Spleen (tissue), 11 donors: ENCODE results near the gene C1orf174. TPM values are rescaled to one million over a fixed set of nuclear protein-coding genes. Genes with fewer than 3 reads are reported as not detected.

Source experiments
- DNase-seq: peaks from one replicate; pipeline ENCODE4 v3.0.0-alpha.2; 2020
- H3K27ac ChIP-seq, 8 donors: fragments of 200-600 bp; sonication (generic) in 7 of 8; 1 replicate in 4 of 8; 2 replicates in 4 of 8; pipeline versions ENCODE4 v1.5.0 to v1.8.0; 2016 to 2021; ENCODE audit warnings: inconsistent platforms in 4 of 8, mild to moderate bottlenecking in 4 of 8, moderate library complexity in 1 of 8
- H3K27me3 ChIP-seq, 7 donors: fragments of 200-600 bp; sonication (generic) in 6 of 7; replicated peaks in 1 of 7; 1 replicate in 4 of 7; 2 replicates in 3 of 7; pipeline versions ENCODE4 v1.5.0 to v1.8.0; 2016 to 2021; ENCODE audit warnings: inconsistent platforms in 3 of 7, mild to moderate bottlenecking in 1 of 7
- H3K36me3 ChIP-seq, 6 donors: fragments of 200-600 bp; sonication (generic) in 5 of 6; 1 replicate in 4 of 6; 2 replicates in 2 of 6; pipeline versions ENCODE4 v1.5.0 to v1.8.0; 2016 to 2021; ENCODE audit warnings: inconsistent platforms in 2 of 6
- H3K4me1 ChIP-seq, 6 donors: fragments of 200-600 bp; sonication (generic) in 5 of 6; 1 replicate in 3 of 6; 2 replicates in 3 of 6; pipeline versions ENCODE4 v1.5.0 to v1.8.0; 2016 to 2021; ENCODE audit warnings: inconsistent platforms in 3 of 6
- H3K4me3 ChIP-seq, 8 donors: fragments of 200-600 bp; sonication (generic) in 7 of 8; 1 replicate in 4 of 8; 2 replicates in 4 of 8; pipeline versions ENCODE4 v1.5.0 to v1.8.0; 2016 to 2021; ENCODE audit warnings: inconsistent platforms in 4 of 8, mild to moderate bottlenecking in 4 of 8, moderate library complexity in 2 of 8
- H3K9me3 ChIP-seq, 8 donors: fragments of 200-600 bp; sonication (generic) in 7 of 8; 1 replicate in 4 of 8; 2 replicates in 4 of 8; pipeline versions ENCODE4 v1.5.0 to v1.8.0; 2016 to 2021; ENCODE audit warnings: inconsistent platforms in 4 of 8
- CTCF ChIP-seq, 11 experiments: fragments of 200-600 bp in 7 of 11; fragments of 450-650 bp in 4 of 11; sonication (generic) in 4 of 11; IDR thresholded peaks in 8 of 11; conservative IDR thresholded peaks in 3 of 11; 1 replicate in 7 of 11; 2 replicates in 4 of 11; pipeline versions ENCODE4 v1.4.0 to v1.8.0; 2016 to 2021; ENCODE audit warnings: antibody characterized with exemption in 11 of 11, inconsistent platforms in 4 of 11, mild to moderate bottlenecking in 1 of 11
- POLR2A ChIP-seq, 3 donors: fragments of 450-650 bp; IDR thresholded peaks; one replicate each; pipeline ENCODE4 v1.5.1; 2017; ENCODE audit warnings: antibody characterized with exemption in 3 of 3, mild to moderate bottlenecking in 1 of 3
- POLR2AphosphoS5 ChIP-seq, 3 donors: sonication (generic); formaldehyde crosslinking; IDR thresholded peaks; one replicate each; pipeline ENCODE4 v1.5.1; 2017; ENCODE audit warnings: antibody characterized with exemption in 3 of 3
- WGBS, 5 donors: extraction: QIAGEN DNeasy Blood & Tissue Kit in 3 of 5; methylation state at CpG; one replicate each; pipeline versions ENCODE4 v1.1.5 to v1.1.7; 2013 to 2018; 5-methylcytosine and 5-hydroxymethylcytosine counted together
- intact Hi-C: fragments of 100-400 bp; cut with DNase I; formaldehyde crosslinking; loops from one replicate; pipeline ENCODE4 v1.15.0; 2023; ENCODE audit warnings: low total_unique reads
- polyA plus RNA-seq, 3 donors: library from polyadenylated mRNA; stranded (reverse); fragments of 200-250 nt; gene quantifications; one replicate each; pipeline ENCODE4 v1.2.1, GENCODE V29; 2013
- total RNA-seq, 7 donors: library from RNA; depleted of rRNA in 3 of 7; stranded (reverse); fragments of >200 nt in 3 of 7; fragmentation: NEBNext Ultra II Directional in 4 of 7; extraction: Animal tissue kit (Norgen Biotek cat#: 25700) in 4 of 7; gene quantifications; one replicate each; pipeline versions ENCODE4 v1.1.0 to v1.2.1, GENCODE V29; 2016 to 2021
- donor health status: healthy with polysubstance abuse.
- donor health status: DM: no; HTN: no; CAD: no; lungs with moderate emphysema.
- donor health status: DM: no; HTN: no; CAD: no.
- donor health status: Bipolar disorder and iron deficiency.
- donor health status: healthy.
- donor health status: DM: no; HTN: no; CAD: no.
- donor health status: DM: yes; HTN: yes; CAD: no.

C1orf174 gene
- total and polyA plus RNA-seq, 10 donors, result 14.9 to 34.5 (median 21.8) TPM

DNA sequence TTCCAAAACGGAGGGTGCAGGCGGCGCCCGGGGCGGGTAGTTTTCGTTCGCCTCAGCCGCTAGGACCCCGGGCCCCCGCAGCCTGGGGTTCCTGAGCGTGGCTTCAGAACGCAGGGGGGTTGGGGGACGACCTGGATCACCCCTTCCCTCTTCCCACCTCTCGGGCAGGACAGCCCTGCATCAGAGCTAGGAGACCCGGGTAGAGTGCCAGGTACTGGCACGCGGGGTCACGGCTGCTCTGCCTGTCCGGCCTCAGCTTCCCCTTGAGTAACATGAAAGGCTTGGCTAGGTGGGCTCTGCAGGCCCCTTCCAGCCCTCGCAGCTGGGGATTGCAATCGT lies 42.3 kb downstream of the C1orf174 start:
- no peaks in the 10 kb centered on the region for H3K27me3 ChIP-seq
- WGBS, 5 donors, result 8 to 21% (median 12%) methylated on average over 3 to 21 of the region's 21 CpGs
- peaks cover 0 to 8% (median 0%) of the 10 kb centered on the region in 6 donors for H3K36me3 ChIP-seq
- peaks cover 12 to 35% (median 30%) of the 10 kb centered on the region in 6 donors for H3K4me1 ChIP-seq
- no peak for DNase-seq
- no peak for TF ChIP-seq CTCF (IDR thresholded peaks at IDR 0.05 in 8 of 11, conservative IDR thresholded peaks at IDR 0.05 in 3 of 11)
- no peak for TF ChIP-seq POLR2AphosphoS5 (IDR thresholded peaks at IDR 0.05)
- no peak for TF ChIP-seq POLR2A (IDR thresholded peaks at IDR 0.05)
- H3K27ac ChIP-seq, result peak overlapping the region; percentile 74 to 92 (median 86)
- intact Hi-C loops, result no loop called here
- no peaks in the 10 kb centered on the region for H3K9me3 ChIP-seq
- peak overlapping the region; percentile 68 to 98 (median 86) for H3K4me3 ChIP-seq

DNA sequence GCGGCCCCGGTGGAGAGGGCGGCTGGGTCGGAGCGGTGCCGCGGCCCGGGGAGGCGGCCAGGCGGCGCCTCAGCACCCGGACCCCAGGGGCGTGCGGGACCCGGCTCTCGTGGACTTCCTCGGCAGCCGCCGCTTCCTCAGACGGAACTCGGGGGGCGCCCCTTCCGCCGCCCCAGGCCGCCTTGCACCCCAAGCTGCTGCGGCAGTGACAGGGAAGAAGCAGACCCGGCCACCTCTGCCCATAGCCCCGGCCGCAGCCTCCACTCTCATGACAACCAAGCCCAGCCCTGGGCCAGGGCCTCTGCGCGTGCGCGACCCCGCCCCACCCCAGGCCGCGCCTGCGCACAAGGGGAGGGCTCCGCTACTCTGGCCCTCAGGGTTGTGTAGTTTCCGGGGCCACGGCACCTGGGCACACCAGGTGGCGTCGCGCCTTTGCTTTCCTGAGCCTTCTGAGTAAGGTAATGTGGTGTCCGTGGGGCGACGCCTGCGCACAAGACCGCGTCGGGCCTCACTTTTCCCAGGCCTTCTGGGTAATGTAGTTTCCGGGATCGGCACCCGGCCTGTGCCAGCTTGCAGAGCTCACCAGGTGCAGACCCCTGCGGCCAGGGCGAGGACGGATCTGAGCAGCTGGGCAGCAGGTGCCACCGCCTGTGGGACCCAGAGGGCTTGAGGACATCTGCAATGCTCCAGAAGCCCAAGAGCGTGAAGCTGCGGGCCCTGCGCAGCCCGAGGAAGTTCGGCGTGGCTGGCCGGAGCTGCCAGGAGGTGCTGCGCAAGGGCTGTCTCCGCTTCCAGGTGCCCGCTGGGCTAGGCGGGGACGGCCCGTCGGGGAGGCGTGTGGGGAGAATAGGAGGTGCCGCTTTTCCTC lies 42.9 kb downstream of the C1orf174 start, which contains the start of the genes CEP104 and DFFB:
CEP104 (minus strand) TSS at position 289 of the 868 bp plus-strand sequence. CDS start 4,804 bp downstream, outside the sequence.
DFFB (plus strand) TSS at position 554 of the 868 bp plus-strand sequence; CDS start at position 682, 128 bp downstream.
- Histone ChIP-seq H3K4me1 (peaks cover 12 to 35% (median 30%) of the 10 kb centered on the region in 6 donors), H3K27me3 (no peaks in the 10 kb centered on the region), H3K9me3 (no peaks in the 10 kb centered on the region), H3K36me3 (peaks cover 0 to 12% (median 3%) of the 10 kb centered on the region in 6 donors), H3K4me3 (peak within 1 kb of the TSS; percentile 68 to 98 (median 86)), H3K27ac (peak within 1 kb of the TSS; percentile 74 to 92 (median 86))
- 0 to 1% (median 0%) methylated on average over 15 to 73 of the region's 73 CpGs for WGBS, 5 donors
- intact Hi-C loops, result no loop called here
- peak; percentile 98 for DNase-seq
- TF ChIP-seq CTCF (IDR thresholded peaks at IDR 0.05 in 8 of 11, conservative IDR thresholded peaks at IDR 0.05 in 3 of 11), result peak in 10 of 11 experiments; percentile 18 to 76 (median 61)
- TF ChIP-seq POLR2AphosphoS5 (IDR thresholded peaks at IDR 0.05), result peak; percentile 89 to 95 (median 93)
- TF ChIP-seq POLR2A (IDR thresholded peaks at IDR 0.05), result peak in 1 of 3 donors; percentile 20

- Histone ChIP-seq H3K27me3 (no peaks in the 10 kb centered on the region), H3K9me3 (no peaks in the 10 kb centered on the region), H3K27ac (no peak overlapping the region), H3K36me3 (peaks cover 3 to 46% (median 38%) of the 10 kb centered on the region in 6 donors), H3K4me3 (no peak overlapping the region), H3K4me1 (peaks cover 5 to 21% (median 18%) of the 10 kb centered on the region in 6 donors)
- no peak for DNase-seq
- WGBS, 5 donors, result 76 to 89% (median 79%) methylated on average over 15 of the region's 15 CpGs
- intact Hi-C loops, result no loop called here
- TF ChIP-seq CTCF (IDR thresholded peaks at IDR 0.05 in 8 of 11, conservative IDR thresholded peaks at IDR 0.05 in 3 of 11), result no peak
- no peak for TF ChIP-seq POLR2A (IDR thresholded peaks at IDR 0.05)
- TF ChIP-seq POLR2AphosphoS5 (IDR thresholded peaks at IDR 0.05), result no peak
Measured at GRCh38 chr1:3852711-3853485, 47.2 kb downstream of the C1orf174 start.
